Measurements from ENCODE around the gene DERL2. TPM values are rescaled to one million over a fixed set of nuclear protein-coding genes. Genes with fewer than 3 reads are reported as not detected.
A peak's percentile ranks its signal among the peaks of the same experiment; 100 is the strongest.

DERL2 gene
- total RNA-seq, 4 donors from 2014 or later = 28.2 to 48.8 (median 38.1) TPM

- Histone ChIP-seq H3K27me3 (peaks cover 0 to 25% (median 0%) of the 10 kb centered on the region in 4 donors), H3K36me3 (peaks cover 0 to 13% (median 0%) of the 10 kb centered on the region in 3 donors), H3K4me1 (peaks cover 7 to 20% (median 8%) of the 10 kb centered on the region in 3 donors), H3K4me3 (no peak overlapping the region), H3K9me3 (no peaks in the 10 kb centered on the region), H3K27ac (no peak overlapping the region)
- TF ChIP-seq CTCF (IDR thresholded peaks at IDR 0.05) (no peak), POLR2A (IDR thresholded peaks at IDR 0.05) (no peak)
- intact Hi-C loops (cut with DNase I) = no loop called here
- WGBS, 2 donors = 87 to 95% methylated on average over 3 to 4 of the region's 8 CpGs
- no peak for DNase-seq
Observed at GRCh38 chr17:5501685-5502084, 15.7 kb upstream of the DERL2 start.

- no peak for TF ChIP-seq CTCF (IDR thresholded peaks at IDR 0.05)
- TF ChIP-seq POLR2A (IDR thresholded peaks at IDR 0.05) = no peak
- WGBS, 2 donors = 2 to 9% methylated on average over 6 to 35 of the region's 67 CpGs
- DNase-seq = no peak
- Histone ChIP-seq H3K36me3 (peaks cover 0 to 13% (median 0%) of the 10 kb centered on the region in 3 donors), H3K4me1 (peaks cover 7 to 20% (median 8%) of the 10 kb centered on the region in 3 donors), H3K4me3 (peak overlapping the region; percentile 35 to 76 (median 55)), H3K27ac (peak overlapping the region in 3 of 4 donors; percentile 45 to 68 (median 45)), H3K9me3 (no peaks in the 10 kb centered on the region), H3K27me3 (peaks cover 0 to 25% (median 0%) of the 10 kb centered on the region in 4 donors)
- intact Hi-C loops (cut with DNase I) = no loop called here
Observed at GRCh38 chr17:5500589-5501391, 14.8 kb upstream of the DERL2 start.

GRCh38 chr17:5500247-5500588, 14.2 kb upstream of the DERL2 start:
- peaks cover 7 to 20% (median 8%) of the 10 kb centered on the region in 3 donors for H3K4me1 ChIP-seq
- no peak for TF ChIP-seq POLR2A (IDR thresholded peaks at IDR 0.05)
- no peak for TF ChIP-seq CTCF (IDR thresholded peaks at IDR 0.05)
- DNase-seq = no peak
- peaks cover 0 to 25% (median 0%) of the 10 kb centered on the region in 4 donors for H3K27me3 ChIP-seq
- intact Hi-C loops (cut with DNase I) = no loop called here
- peak overlapping the region in 2 of 4 donors; percentile 45 to 68 for H3K27ac ChIP-seq
- peak overlapping the region; percentile 35 to 76 (median 55) for H3K4me3 ChIP-seq
- H3K9me3 ChIP-seq = no peaks in the 10 kb centered on the region
- peaks cover 0 to 7% (median 0%) of the 10 kb centered on the region in 3 donors for H3K36me3 ChIP-seq
- WGBS, 2 donors = 4 to 8% methylated on average over 15 to 18 of the region's 18 CpGs

GRCh38 chr17:5499476-5500231, 13.7 kb upstream of the DERL2 start:
- no peak for TF ChIP-seq POLR2A (IDR thresholded peaks at IDR 0.05)
- no peak for TF ChIP-seq CTCF (IDR thresholded peaks at IDR 0.05)
- WGBS, 2 donors = 74 to 76% methylated on average over 5 to 16 of the region's 44 CpGs
- H3K27me3 ChIP-seq = peaks cover 0 to 25% (median 0%) of the 10 kb centered on the region in 4 donors
- H3K9me3 ChIP-seq = no peaks in the 10 kb centered on the region
- no peak for DNase-seq
- peak overlapping the region in 3 of 4 donors; percentile 54 to 76 (median 56) for H3K4me3 ChIP-seq
- intact Hi-C loops (cut with DNase I) = no loop called here
- peaks cover 7 to 20% (median 8%) of the 10 kb centered on the region in 3 donors for H3K4me1 ChIP-seq
- H3K36me3 ChIP-seq = peaks cover 0 to 1% (median 0%) of the 10 kb centered on the region in 3 donors
- H3K27ac ChIP-seq = peak overlapping the region in 1 of 4 donors; percentile 68

GRCh38 chr17:5492970-5493369, 7.0 kb upstream of the DERL2 start:
- Histone ChIP-seq H3K4me3 (no peak overlapping the region), H3K36me3 (peaks cover 0 to 29% (median 8%) of the 10 kb centered on the region in 3 donors), H3K27me3 (no peaks in the 10 kb centered on the region), H3K27ac (no peak overlapping the region), H3K4me1 (peaks cover 0 to 13% (median 0%) of the 10 kb centered on the region in 3 donors), H3K9me3 (no peaks in the 10 kb centered on the region)
- intact Hi-C loops (cut with DNase I) = no loop called here
- 93 to 100% methylated on average over 2 of the region's 2 CpGs for WGBS, 2 donors
- TF ChIP-seq POLR2A (IDR thresholded peaks at IDR 0.05) (no peak), CTCF (IDR thresholded peaks at IDR 0.05) (no peak)
- no peak for DNase-seq
